Omental fat pad (tissue), 4 donors: ENCODE results near the gene COL16A1. TPM values are rescaled to one million over a fixed set of nuclear protein-coding genes. Genes with fewer than 3 reads are reported as not detected.

Experiments used
- ATAC-seq: fragments of 150-250 bp; one replicate; pipeline ENCODE4 v1.9.1; 2016; ENCODE audit warnings: mild to moderate bottlenecking, moderate library complexity; ENCODE audit not compliant: low FRiP score
- DNase-seq: peaks from one replicate; pipeline ENCODE4 v3.0.0-alpha.2; 2019; ENCODE audit warnings: low spot score
- CTCF ChIP-seq, 3 donors: fragments of 450-650 bp; IDR thresholded peaks; one replicate each; pipeline ENCODE4 v1.5.1; 2016 to 2017; ENCODE audit warnings: antibody characterized with exemption in 3 of 3, mild to moderate bottlenecking in 3 of 3, moderate library complexity in 2 of 3
- total RNA-seq, 4 donors: library from RNA; depleted of rRNA; stranded (reverse); fragments of >200 nt; gene quantifications; one replicate each; pipeline ENCODE4 v1.1.0, GENCODE V29; 2016

COL16A1 gene
- total RNA-seq, 4 donors from 2014 or later: 17.4 to 69.2 (median 21.7) TPM

- ATAC-seq (no peak), DNase-seq (no peak)
- no peak for TF ChIP-seq CTCF (IDR thresholded peaks at IDR 0.05)
Measured at GRCh38 chr1:31621847-31622730, 81.7 kb downstream of the COL16A1 start.

DNA sequence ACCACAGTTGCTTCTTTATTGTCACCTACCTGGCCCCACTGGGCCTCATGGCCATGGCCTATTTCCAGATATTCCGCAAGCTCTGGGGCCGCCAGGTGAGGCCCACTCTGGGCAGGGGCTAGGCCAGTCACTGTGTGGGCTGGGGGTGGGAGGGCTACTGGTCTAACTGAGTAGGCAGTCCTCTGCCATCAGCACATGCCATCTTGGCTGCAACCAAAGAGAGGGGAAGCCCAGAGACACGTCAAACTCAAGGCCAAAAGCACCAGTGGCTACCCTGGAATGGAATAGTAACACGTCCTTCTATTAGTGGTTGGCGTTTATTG lies 82.4 kb downstream of the COL16A1 start:
- ATAC-seq (no peak), DNase-seq (no peak)
- TF ChIP-seq CTCF (IDR thresholded peaks at IDR 0.05): no peak

DNA sequence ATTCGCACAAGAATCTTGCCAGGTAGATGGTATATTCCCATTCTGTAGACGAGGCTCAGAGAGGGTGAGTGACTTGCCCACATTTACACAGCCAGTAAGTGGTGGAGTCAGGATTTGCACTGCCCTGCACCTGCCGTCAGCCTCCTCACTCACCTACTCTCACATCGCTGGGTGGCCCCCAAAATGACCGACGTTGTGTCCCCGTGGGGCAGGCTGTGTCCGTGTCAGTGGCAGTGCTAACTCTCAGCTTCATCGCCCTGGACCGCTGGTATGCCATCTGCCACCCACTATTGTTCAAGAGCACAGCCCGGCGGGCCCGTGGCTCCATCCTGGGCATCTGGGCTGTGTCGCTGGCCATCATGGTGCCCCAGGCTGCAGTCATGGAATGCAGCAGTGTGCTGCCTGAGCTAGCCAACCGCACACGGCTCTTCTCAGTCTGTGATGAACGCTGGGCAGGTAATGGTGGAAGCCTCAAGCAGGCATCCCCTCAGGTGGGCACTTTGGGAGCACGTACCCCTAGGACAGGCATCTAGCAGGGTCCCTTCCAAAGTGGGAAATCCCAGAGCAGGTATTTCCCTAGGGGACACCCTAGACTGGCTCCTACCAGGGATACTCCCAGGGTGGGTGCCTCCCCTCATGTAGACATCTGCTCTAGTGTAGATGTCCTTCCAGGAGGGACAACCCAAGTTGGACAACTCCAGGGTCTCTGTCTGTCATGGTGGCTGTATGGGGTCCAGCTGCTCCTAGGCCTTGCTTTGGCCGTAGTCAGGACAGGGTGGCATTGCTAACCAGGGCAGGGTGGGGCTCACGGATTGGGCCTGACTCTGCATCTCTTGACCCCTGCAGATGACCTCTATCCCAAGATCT lies 83.0 kb downstream of the COL16A1 start:
- ATAC-seq: no peak
- TF ChIP-seq CTCF (IDR thresholded peaks at IDR 0.05): no peak
- DNase-seq: no peak

GRCh38 chr1:31618916-31619846 lies 84.6 kb downstream of the COL16A1 start:
- DNase-seq: no peak
- no peak for TF ChIP-seq CTCF (IDR thresholded peaks at IDR 0.05)
- ATAC-seq: no peak

GRCh38 chr1:31617916-31618746 lies 85.7 kb downstream of the COL16A1 start:
- DNase-seq: no peak
- peak in 2 of 3 donors; percentile 24 to 40 for TF ChIP-seq CTCF (IDR thresholded peaks at IDR 0.05)
- no peak for ATAC-seq
